ENCODE results near the gene SCRG1.

Gene SCRG1

GRCh38 chr4:173411106-173411693 is 12.3 kb upstream of the SCRG1 start:
- DNase-seq (ENCODE audit: low read depth in 2 of 2), result no peak

DNA sequence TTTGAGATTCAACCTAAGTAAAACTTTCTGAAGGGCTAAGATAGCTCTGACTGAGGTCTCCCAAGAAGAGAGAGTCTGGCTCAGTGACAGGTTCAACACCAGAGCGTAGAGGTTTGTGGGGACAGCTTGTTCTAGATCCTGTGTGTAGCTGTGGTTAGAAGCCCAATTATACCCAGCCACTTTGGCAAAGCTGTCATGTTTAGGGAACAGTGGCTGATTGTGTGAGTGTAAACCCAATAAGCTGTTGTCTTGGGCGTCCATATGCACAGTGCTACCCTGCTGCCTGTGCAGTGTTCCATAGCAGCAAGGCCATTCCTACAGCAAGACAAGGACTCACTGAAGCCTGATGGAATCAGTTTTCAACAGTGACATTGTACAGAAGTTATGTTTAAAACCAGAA is 11.2 kb upstream of the SCRG1 start:
- DNase-seq (ENCODE audit: low read depth in 2 of 2), result no peak

DNA sequence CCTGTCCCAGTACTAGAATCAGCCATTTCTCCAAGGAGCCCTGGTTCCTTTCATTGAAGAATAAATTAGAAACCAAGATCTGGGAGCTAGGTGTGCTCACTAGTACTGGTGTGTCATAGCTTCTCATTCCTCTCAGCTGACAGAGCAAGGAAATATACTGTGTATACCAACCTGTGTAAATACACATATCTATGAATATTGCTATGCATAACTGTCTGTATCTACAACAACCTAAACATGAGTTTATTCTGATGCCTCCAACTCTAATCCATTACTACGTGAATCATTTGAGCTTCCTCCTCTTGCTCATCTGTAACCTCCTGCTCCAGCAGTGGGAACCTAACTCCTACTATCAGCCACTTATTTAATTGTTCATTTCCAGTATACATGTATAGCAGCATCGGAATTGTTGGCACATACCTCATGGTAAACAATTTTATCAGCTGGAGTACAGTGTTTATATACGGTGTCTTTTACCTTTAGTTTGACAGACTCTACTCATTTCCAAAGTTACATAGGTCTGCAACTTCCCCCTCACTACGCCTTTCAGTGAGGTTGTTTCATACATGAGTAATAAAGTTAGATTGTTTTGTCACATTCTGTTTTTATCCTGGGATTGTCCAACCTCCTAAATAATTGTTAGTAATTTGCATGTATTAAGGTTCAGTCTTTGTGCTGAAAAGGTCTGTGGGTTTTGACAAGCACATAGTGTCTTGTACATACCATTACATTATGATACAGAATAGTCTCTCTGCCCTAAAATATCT is 7.1 kb upstream of the SCRG1 start:
- DNase-seq (ENCODE audit: low read depth in 2 of 2), result no peak

- DNase-seq (ENCODE audit: low read depth in 2 of 2), result no peak
These were observed 5.5 kb upstream of the SCRG1 start for GRCh38 chr4:173404296-173404865.

DNA sequence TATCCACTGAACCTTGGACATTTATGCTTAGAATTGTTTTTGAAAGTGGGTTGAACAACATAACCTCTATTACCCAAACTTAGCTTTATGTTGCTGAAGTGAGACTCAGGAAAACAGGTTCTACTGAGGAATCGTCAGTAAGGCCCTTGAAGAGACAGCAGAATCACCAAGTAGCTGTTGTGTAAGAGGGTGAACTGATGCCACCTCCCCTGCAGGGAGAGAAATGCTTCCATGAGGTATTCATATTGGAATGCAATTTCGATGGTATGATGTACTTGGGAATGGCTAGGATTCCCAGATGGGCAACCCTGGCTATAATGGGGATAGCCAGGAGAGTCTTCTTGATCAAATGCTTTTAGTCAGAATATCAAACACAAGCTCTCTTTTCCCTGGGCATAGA is 4.1 kb upstream of the SCRG1 start:
- peak in 1 of 2 experiments; percentile 22 for DNase-seq (ENCODE audit: low read depth in 2 of 2)

DNA sequence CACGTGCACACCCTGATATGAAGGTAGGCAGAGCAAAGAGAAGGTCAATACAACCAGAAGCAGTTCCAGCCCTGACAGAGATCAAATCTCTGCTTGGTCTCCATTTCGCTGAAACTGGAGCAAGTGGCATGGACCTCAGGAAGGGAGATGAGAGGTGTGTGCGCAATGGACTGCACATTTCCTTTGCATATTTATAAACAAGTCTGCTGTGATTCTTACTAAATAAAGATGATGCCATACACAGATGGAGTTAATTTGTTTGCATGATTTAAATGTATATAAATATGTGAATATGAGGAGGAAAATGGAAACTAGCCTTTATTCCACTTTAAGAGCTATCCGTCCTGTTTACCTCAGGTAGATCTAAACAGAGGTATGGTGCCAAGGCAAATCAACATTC is 2.1 kb upstream of the SCRG1 start:
- DNase-seq (ENCODE audit: low read depth in 2 of 2), result no peak

GRCh38 chr4:173398220-173398619 is 696 bp downstream of the SCRG1 start:
- DNase-seq (ENCODE audit: low read depth in 2 of 2), result peak in 1 of 2 experiments; percentile 21

DNA sequence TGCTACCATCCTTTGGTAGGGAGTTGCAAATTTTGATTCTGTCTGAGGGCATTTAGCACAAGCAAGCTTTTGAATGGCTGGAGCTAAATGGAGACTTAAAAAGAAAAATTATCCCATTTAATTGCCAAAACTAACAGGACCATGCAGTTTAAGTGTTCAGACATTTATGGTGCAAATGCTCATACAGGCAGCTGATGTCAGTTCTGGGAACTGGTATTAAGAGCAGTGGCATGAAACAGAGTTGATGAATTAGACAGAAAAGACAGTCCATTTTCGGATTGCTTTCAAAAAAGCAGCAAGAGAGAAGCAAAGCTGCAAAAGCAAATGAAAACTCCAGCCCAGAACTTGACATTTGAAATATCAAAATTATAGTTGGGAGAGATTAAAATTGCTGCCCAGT is 1.3 kb downstream of the SCRG1 start:
- DNase-seq (ENCODE audit: low read depth in 2 of 2), result no peak

DNA sequence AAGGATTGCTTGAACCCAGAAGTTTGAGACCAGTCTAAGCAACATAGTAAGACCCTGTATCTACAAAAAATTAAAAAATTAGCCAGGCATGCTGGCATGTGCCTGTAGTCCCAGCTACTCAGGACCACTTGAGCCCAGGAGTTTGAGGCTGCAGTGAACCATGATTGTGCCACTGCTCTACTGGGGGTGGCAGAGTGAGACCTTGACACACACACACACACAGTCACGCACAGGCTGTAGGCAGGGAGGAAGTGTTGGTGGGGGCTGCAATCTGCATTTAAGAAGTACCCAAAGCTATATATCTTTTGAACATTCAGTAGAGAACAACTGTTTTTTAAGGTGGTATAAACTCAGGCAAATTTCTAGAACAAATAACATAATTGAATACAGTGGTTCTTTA is 7.2 kb downstream of the SCRG1 start:
- DNase-seq (ENCODE audit: low read depth in 2 of 2), result no peak

DNA sequence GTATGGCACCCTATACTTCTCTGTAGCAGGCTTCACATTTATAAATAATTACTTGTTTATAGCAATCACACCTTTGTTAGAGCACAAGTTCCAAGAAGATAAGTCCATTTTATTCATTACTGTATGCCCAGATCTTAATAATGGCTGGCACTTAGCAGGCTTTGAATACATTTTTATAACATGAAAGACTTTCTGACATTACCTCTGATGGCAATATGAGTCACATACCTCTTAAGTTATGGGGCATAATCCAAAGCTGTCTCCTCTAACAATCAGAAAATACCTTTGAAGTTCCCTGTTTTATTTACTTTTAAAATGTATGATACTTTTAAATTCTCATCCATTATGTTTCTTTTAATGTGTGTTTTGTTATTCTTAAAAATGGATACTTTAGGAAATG is 12.2 kb downstream of the SCRG1 start:
- no peak for DNase-seq (ENCODE audit: low read depth in 2 of 2)

DNA sequence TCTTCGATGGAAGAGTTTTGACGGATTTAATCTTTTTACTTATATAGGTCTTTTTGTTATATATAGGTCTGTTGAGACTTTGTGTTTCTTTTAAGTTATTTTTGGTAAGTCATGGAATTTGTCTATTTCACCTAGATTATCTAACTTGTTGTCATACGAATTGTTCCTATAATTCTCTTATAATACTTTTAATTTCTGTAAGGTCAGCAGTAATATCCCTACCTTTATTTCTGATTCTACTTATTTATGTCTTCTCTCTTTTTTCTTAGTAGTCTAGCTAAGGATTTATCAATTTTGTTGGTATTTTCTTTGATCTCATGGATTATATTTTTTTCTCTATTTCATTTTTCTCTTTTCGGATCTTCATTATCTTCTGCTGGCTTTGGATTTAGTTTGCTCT is 16.6 kb downstream of the SCRG1 start:
- no peak for DNase-seq (ENCODE audit: low read depth in 2 of 2)

DNA sequence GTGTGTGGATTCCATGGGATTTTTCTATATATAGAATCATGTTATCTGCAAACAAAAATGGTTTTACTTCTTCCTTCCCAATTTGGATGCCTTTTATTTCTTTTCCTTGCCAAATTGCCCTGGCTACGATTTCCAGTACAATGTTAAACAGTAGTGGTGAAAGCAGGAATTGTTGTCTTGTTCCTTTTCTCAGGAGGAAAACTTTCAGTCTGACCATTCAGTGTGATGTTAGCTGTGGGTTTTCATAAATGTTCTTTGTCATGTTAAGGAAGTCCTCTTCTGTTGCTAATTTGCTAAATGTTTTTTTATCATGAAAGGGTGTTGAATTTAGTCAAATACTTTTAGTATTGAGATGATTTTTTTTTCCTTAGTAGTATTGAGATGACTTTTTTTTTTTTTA is 17.3 kb downstream of the SCRG1 start:
- DNase-seq (ENCODE audit: low read depth in 2 of 2), result no peak

GRCh38 chr4:173380987-173381386 is 17.9 kb downstream of the SCRG1 start:
- no peak for DNase-seq (ENCODE audit: low read depth in 2 of 2)

- no peak for DNase-seq (ENCODE audit: low read depth in 2 of 2)
These were observed 19.0 kb downstream of the SCRG1 start for GRCh38 chr4:173379929-173380328.

GRCh38 chr4:173374588-173374987 is 24.3 kb downstream of the SCRG1 start:
- no peak for DNase-seq (ENCODE audit: low read depth in 2 of 2)

DNA sequence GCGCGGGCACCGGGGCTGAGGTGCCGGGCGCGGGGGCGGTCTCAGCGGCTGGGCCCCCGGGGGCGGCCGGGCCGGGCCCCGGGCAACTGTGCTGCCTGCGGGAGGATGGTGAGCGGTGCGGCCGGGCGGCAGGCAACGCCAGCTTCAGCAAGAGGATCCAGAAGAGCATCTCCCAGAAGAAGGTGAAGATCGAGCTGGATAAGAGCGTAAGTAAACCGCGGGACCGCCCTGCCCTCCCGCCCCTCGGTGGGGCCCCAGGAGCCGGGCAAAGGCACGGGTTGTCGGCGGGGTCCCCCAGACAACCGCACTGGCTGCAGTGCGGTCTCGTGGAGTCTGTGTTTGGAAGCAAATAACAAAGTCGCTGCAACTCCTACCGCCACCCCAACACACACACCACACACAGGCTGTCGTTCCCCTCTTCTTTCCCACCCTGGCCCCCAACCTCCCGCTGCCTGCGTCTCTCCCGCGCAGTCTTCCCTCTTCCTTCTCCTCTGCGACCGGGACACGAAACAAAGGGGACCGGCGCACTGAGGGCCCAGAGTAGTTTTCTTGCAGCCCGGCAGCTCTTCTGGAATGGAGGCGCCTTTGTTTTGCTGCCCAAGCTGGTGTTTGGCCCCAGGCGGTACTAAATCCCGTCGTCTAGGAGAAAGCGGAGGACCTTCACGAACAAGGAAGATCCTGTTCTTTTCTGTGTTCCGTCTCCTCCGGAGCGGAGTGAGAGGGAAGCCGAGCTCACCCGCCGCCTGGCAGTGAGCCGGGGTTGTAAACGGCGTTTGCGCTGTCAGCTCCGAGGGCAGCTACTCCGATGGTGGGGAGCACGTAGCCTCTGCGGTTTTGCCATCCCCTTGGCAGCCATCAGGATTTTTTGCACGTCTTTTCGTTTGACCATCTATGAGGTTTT is 27.4 kb downstream of the SCRG1 start:
- DNase-seq (ENCODE audit: low read depth in 2 of 2), result peak; percentile 43 to 45

DNA sequence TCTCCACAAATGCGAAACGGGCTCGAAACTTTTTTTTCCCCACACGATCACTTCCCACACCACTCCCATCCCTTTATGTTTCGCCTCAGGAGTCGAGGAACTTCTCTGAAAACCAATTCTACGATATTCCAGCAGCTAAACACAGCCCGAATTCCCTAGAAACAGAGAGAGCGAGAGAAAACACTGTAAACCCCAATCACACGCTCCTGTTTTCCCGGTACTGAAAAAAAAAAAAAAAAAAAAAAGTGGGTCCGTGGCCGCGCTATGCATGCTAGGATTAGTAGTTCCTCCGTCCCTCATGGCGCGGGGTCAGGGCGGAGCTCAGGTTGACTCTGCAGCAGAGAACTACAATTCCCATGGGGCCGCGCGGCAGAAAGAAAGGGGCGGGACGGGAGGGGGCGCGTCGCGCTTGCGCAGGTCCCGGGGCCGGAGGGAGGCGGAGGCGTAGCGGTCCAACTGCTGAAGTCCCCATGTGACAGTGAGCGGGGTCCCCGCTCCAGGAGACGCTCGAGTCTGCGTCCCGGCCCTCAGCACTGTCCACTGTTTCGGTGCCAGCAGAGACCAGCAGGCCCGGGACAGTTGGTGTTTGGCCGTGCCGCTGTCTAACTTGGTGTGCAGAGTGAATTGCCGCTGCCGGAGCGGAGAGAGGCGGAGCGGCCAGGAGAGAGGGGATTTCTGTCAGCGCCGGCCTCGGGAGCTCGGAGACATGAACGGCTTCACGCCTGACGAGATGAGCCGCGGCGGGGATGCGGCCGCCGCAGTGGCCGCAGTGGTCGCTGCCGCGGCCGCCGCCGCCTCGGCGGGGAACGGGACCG is 28.2 kb downstream of the SCRG1 start, which contains the start of gene SAP30:
SAP30 (plus strand) TSS at position 478 of the 815 bp plus-strand sequence; CDS start at position 707, 229 bp downstream.
- peak; percentile 98 for DNase-seq (ENCODE audit: low read depth in 2 of 2)

- DNase-seq (ENCODE audit: low read depth in 2 of 2), result no peak
These were observed 28.8 kb downstream of the SCRG1 start for GRCh38 chr4:173370130-173370476.

DNA sequence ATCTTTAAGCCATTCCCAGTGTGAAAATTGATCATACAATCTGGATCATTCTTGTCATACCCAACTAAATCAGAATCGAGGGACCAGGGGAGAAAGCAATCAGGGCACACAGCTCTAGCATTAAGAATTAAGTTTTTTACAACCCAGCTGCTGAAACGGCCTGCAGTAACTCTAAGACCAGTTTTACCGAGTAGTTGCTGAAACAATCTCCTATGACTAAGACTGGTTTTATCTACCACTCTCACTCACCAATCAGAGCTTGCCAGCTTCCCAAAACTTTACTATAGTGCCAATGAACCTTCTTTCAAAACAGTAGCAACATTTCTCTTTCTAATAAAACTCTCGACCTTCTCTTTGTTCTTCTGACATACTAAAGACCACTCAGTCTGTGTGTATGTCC is 31.0 kb downstream of the SCRG1 start:
- DNase-seq (ENCODE audit: low read depth in 2 of 2), result no peak

- DNase-seq (ENCODE audit: low read depth in 2 of 2), result no peak
These were observed 31.6 kb downstream of the SCRG1 start for GRCh38 chr4:173367285-173367684.

- DNase-seq (ENCODE audit: low read depth in 2 of 2), result no peak
These were observed 33.4 kb downstream of the SCRG1 start for GRCh38 chr4:173365359-173365996.
